Measurements from ENCODE around the gene UNC5C. TPM values are rescaled to one million over a fixed set of nuclear protein-coding genes. Genes with fewer than 3 reads are reported as not detected.

The UNC5C gene
- total and polyA plus RNA-seq, 2 of the 8 experiments (the other 6 are each of a cell fraction or from before 2014, with no cell fraction given): 0.30 to 1.3 TPM

GRCh38 chr4:95363559-95363925 is 185.2 kb downstream of the UNC5C start (continued):
- no peak for TF ChIP-seq CHD7 (IDR thresholded peaks at IDR 0.05; ENCODE audit: insufficient replicate concordance, low read length)
- TF ChIP-seq SP4 (IDR thresholded peaks at IDR 0.05; ENCODE audit: low read length): no peak
- no peak for TF ChIP-seq SIN3A (conservative IDR thresholded peaks at IDR 0.05 in 1 of 2, IDR thresholded peaks at IDR 0.05 in 1 of 2; ENCODE audit: low read depth in 1 of 2, low read length in 2 of 2)
- no peak for TF ChIP-seq HDAC6 (IDR thresholded peaks at IDR 0.05; ENCODE audit: low read depth, low read length)
- TF ChIP-seq RBBP5 (IDR thresholded peaks at IDR 0.05; ENCODE audit: borderline replicate concordance, low read depth, low read length): no peak
- TF ChIP-seq BACH1 (IDR thresholded peaks at IDR 0.05; ENCODE audit: low read length): no peak
- no peak for TF ChIP-seq MAFK (IDR thresholded peaks at IDR 0.05; ENCODE audit: low read depth, low read length)
